SU-DHL-6 (cell line): Measurements from ENCODE around the gene SLC38A8.

Experiments
- H2AFZ ChIP-seq: fragments of 200-600 bp; sonication (generic); 2 replicates; pipeline ENCODE4 v1.6.1; 2014; ENCODE audit warnings: low read depth, mild to moderate bottlenecking, moderate library complexity, mixed read lengths, antibody characterized with exemption, low read length; ENCODE audit not compliant: severe bottlenecking
- H3F3A ChIP-seq: fragments of 200-600 bp; shearing (Covaris generic); 2 replicates; pipeline ENCODE4 v1.6.0; 2016; ENCODE audit warnings: antibody characterized with exemption, mild to moderate bottlenecking; ENCODE audit not compliant: insufficient read depth
- H3K27ac ChIP-seq: fragments of 200-600 bp; sonication (generic); 2 replicates; pipeline ENCODE4 v1.5.1; 2016; ENCODE audit warnings: low read depth, mild to moderate bottlenecking, low read length, moderate library complexity, mixed read lengths
- H3K27me3 ChIP-seq: fragments of 200-600 bp; sonication (generic), shearing (Covaris generic); 2 replicates; pipeline ENCODE4 v1.6.0; 2014; ENCODE audit warnings: mild to moderate bottlenecking, low read length
- H3K36me3 ChIP-seq: fragments of 200-600 bp; sonication (generic); 2 replicates; pipeline ENCODE4 v1.6.1; 2014; ENCODE audit warnings: mild to moderate bottlenecking, low read length, mixed read lengths
- H3K4me2 ChIP-seq: fragments of 300-600, 200-600 bp; shearing (Covaris generic), sonication (generic); 2 replicates; pipeline ENCODE4 v1.6.0; 2014; ENCODE audit warnings: low read length, low read depth, mild to moderate bottlenecking; ENCODE audit not compliant: poor library complexity, severe bottlenecking
- H3K4me3 ChIP-seq: fragments of 200-600 bp; sonication (generic); 2 replicates; pipeline ENCODE4 v1.5.1; 2014; ENCODE audit warnings: antibody characterized with exemption, low read length, mild to moderate bottlenecking, mixed read lengths; ENCODE audit not compliant: insufficient read depth, poor library complexity, severe bottlenecking
- H3K79me2 ChIP-seq: fragments of 200-600 bp; sonication (generic); 2 replicates; pipeline ENCODE4 v1.6.1; 2014; ENCODE audit warnings: mild to moderate bottlenecking, low read length, moderate library complexity; ENCODE audit not compliant: insufficient read depth
- H3K9ac ChIP-seq: fragments of 200-600 bp; sonication (generic); 2 replicates; pipeline ENCODE4 v1.7.0; 2014; ENCODE audit warnings: mild to moderate bottlenecking, low read length
- H3K9me2 ChIP-seq: fragments of 200-600 bp; sonication (generic); replicated peaks from 2 replicates; pipeline ENCODE4 v1.6.1; 2014; ENCODE audit warnings: low read length; ENCODE audit not compliant: insufficient read depth
- H3K9me3 ChIP-seq: fragments of 200-600 bp; sonication (generic); 2 replicates; pipeline ENCODE4 v1.6.1; 2014; ENCODE audit warnings: low read length, mixed read lengths; ENCODE audit not compliant: insufficient read depth
- H4K20me1 ChIP-seq: fragments of 200-600 bp; sonication (generic); 2 replicates; pipeline ENCODE4 v1.6.1; 2014; ENCODE audit warnings: low read depth, mild to moderate bottlenecking, antibody characterized with exemption, low read length, moderate library complexity, mixed read lengths
- EZH2phosphoT487 ChIP-seq: fragments of 200-600 bp; sonication (generic), shearing (Covaris generic); conservative IDR thresholded peaks from 2 replicates; pipeline ENCODE4 v1.6.1; 2018; ENCODE audit warnings: mild to moderate bottlenecking, antibody characterized with exemption, low read length, moderate library complexity, mixed read lengths
- TF ChIP-seq, protein P1 (sequence below): fragments of 200-600 bp; sonication (generic); IDR thresholded peaks from one replicate; pipeline ENCODE4 v1.5.1; 2017; ENCODE audit warnings: antibody characterized with exemption, mild to moderate bottlenecking, low read length, moderate library complexity; ENCODE audit not compliant: insufficient read depth, poor library complexity, severe bottlenecking

The SLC38A8 gene

DNA sequence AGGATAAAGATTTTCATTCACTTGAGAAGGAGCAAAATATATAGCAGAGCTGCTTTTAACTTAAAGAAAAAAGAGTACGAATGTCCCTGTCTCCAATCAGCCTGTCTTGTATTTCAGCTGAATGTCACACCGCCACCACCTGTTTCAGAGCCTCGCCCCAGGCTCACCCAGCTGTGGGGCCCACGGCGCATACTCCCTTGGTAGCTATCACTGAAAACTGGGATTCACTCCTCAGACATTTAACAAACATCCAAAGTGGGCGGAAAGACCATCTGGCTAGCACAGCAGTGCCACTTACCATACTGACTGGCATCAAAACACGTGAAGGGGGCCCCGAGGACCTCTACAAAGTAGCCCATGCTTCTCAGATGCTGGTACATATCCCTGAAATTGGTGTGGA lies 25.4 kb upstream of the SLC38A8 start:
- H3K27ac ChIP-seq = no peak overlapping the region
- H3K9me3 ChIP-seq = no peaks in the 10 kb centered on the region
- no peaks in the 10 kb centered on the region for H3K9me2 ChIP-seq
- no peak overlapping the region for H3K4me3 ChIP-seq
- TF ChIP-seq, protein P1, sequence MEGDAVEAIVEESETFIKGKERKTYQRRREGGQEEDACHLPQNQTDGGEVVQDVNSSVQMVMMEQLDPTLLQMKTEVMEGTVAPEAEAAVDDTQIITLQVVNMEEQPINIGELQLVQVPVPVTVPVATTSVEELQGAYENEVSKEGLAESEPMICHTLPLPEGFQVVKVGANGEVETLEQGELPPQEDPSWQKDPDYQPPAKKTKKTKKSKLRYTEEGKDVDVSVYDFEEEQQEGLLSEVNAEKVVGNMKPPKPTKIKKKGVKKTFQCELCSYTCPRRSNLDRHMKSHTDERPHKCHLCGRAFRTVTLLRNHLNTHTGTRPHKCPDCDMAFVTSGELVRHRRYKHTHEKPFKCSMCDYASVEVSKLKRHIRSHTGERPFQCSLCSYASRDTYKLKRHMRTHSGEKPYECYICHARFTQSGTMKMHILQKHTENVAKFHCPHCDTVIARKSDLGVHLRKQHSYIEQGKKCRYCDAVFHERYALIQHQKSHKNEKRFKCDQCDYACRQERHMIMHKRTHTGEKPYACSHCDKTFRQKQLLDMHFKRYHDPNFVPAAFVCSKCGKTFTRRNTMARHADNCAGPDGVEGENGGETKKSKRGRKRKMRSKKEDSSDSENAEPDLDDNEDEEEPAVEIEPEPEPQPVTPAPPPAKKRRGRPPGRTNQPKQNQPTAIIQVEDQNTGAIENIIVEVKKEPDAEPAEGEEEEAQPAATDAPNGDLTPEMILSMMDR = no peak
- no peak for TF ChIP-seq EZH2phosphoT487
- no peak overlapping the region for H3K9ac ChIP-seq
- H3K27me3 ChIP-seq = no peaks in the 10 kb centered on the region
- H3K4me2 ChIP-seq = no peak overlapping the region
- H3K79me2 ChIP-seq = no peaks in the 10 kb centered on the region
- H3F3A ChIP-seq = 0 out of 2 replicates have a peak, but pooled peaks cover 3% of the 10 kb centered on the region
- H3K36me3 ChIP-seq = peaks cover 12% of the 10 kb centered on the region
- H2AFZ ChIP-seq = no peak overlapping the region
- H4K20me1 ChIP-seq = no peaks in the 10 kb centered on the region

DNA sequence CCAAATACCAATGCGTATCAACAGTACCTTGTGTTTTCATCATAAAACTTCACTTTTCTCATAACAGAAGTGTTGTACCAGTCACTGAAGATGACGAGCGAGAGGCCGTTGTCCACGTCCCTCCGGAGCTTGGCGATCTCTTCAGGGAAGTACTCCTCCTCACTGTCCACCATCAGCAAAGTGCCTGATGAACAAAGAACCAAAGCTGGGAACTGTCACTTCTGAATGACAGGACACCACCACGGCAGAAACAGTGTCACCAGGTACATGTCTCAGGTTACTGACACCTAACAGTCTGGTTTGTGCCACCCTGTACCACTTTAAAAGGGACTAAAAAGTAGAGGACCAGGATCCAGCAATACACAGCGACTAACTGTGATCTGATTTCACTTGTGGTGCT lies 25.0 kb upstream of the SLC38A8 start:
- no peak overlapping the region for H3K27ac ChIP-seq
- H4K20me1 ChIP-seq = no peaks in the 10 kb centered on the region
- H3K79me2 ChIP-seq = no peaks in the 10 kb centered on the region
- no peak overlapping the region for H3K4me2 ChIP-seq
- H3K27me3 ChIP-seq = no peaks in the 10 kb centered on the region
- no peak overlapping the region for H3K9ac ChIP-seq
- no peaks in the 10 kb centered on the region for H3K9me2 ChIP-seq
- no peaks in the 10 kb centered on the region for H3K9me3 ChIP-seq
- 0 out of 2 replicates have a peak, but pooled peaks cover 3% of the 10 kb centered on the region for H3F3A ChIP-seq
- H3K4me3 ChIP-seq = no peak overlapping the region
- peaks cover 13% of the 10 kb centered on the region for H3K36me3 ChIP-seq
- no peak overlapping the region for H2AFZ ChIP-seq
- TF ChIP-seq, protein P1 = no peak
- no peak for TF ChIP-seq EZH2phosphoT487

DNA sequence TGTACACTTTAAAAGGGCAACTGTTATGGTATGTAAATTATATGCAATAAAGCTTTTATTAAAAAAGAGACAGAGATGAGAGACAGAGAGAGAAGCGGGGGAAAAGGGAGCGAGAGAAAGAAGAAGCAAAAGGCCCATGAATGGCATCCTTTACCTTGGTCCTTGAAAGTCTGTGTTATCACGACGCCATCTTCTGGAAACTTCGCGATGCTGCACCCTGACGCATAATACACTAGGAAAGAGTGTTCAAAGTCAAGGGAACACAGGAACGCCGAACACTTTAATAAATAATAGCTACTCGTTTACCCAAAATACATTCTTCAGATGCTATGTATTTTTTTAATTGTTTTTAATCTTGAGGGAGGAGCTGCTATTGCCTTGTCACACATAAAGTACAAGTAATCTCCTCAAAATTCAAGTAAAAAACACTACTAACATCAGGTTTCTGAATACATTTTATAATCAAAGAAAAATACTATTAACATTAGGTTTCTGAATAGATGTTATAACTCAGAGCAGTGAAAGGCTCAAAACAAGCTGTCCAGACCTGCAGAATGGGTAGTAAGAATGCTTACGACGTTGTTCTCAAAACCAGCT lies 23.0 kb upstream of the SLC38A8 start:
- Histone ChIP-seq H4K20me1 (no peaks in the 10 kb centered on the region), H3K27ac (no peak overlapping the region)
- TF ChIP-seq, protein P1 = peak; percentile 69
- no peak for TF ChIP-seq EZH2phosphoT487

More for the DNA sequence above, 23.0 kb upstream of the SLC38A8 start:
- H3K36me3 ChIP-seq = peaks cover 13% of the 10 kb centered on the region
- H3F3A ChIP-seq = 0 out of 2 replicates have a peak, but pooled peaks cover 3% of the 10 kb centered on the region
- no peaks in the 10 kb centered on the region for H3K9me3 ChIP-seq
- no peak overlapping the region for H3K4me3 ChIP-seq
- H3K4me2 ChIP-seq = no peak overlapping the region
- H3K79me2 ChIP-seq = no peaks in the 10 kb centered on the region
- no peak overlapping the region for H3K9ac ChIP-seq
- H3K9me2 ChIP-seq = no peaks in the 10 kb centered on the region
- no peaks in the 10 kb centered on the region for H3K27me3 ChIP-seq
- no peak overlapping the region for H2AFZ ChIP-seq
